Mesendoderm (in vitro differentiated cells): ENCODE results near the gene CYP24A1.
A peak's percentile ranks its signal among the peaks of the same experiment; 100 is the strongest.

Source experiments
- DNase-seq: peaks from one replicate; pipeline ENCODE4 v3.0.0; 2013
- H2AK5ac ChIP-seq: 2 replicates; pipeline ENCODE4 v1.6.1; 2013; ENCODE audit warnings: low read length, inconsistent platforms
- H2BK120ac ChIP-seq: 2 replicates; pipeline ENCODE4 v1.6.1; 2013; ENCODE audit warnings: low read depth, mild to moderate bottlenecking, low read length, moderate library complexity, mixed read lengths
- H2BK15ac ChIP-seq: replicated peaks from 2 replicates; pipeline ENCODE4 v1.6.1; 2013; ENCODE audit warnings: low read depth, mild to moderate bottlenecking, moderate library complexity
- H2BK5ac ChIP-seq: 2 replicates; pipeline ENCODE4 v1.6.1; 2013; ENCODE audit warnings: low read length, inconsistent platforms
- H3K18ac ChIP-seq: 2 replicates; pipeline ENCODE4 v1.6.1; 2013; ENCODE audit warnings: mild to moderate bottlenecking, low read length, mixed read lengths
- H3K23ac ChIP-seq: one replicate; pipeline ENCODE4 v1.6.1; 2013; ENCODE audit warnings: low read length
- H3K27ac ChIP-seq: 2 replicates; pipeline ENCODE4 v1.5.1; 2013; ENCODE audit warnings: low read depth, mild to moderate bottlenecking, inconsistent platforms, low read length, moderate library complexity
- H3K27me3 ChIP-seq: 2 replicates; pipeline ENCODE4 v1.6.1; 2013; ENCODE audit warnings: low read length, control low read depth, mild to moderate bottlenecking, inconsistent platforms; ENCODE audit not compliant: insufficient read depth, poor library complexity
- H3K36me3 ChIP-seq: 2 replicates; pipeline ENCODE4 v1.6.1; 2013; ENCODE audit warnings: low read length, inconsistent platforms; ENCODE audit not compliant: control insufficient read depth, insufficient read depth
- H3K4ac ChIP-seq: one replicate; pipeline ENCODE4 v1.6.1; 2013; ENCODE audit warnings: low read depth, mild to moderate bottlenecking, low read length, moderate library complexity
- H3K4me1 ChIP-seq: 2 replicates; pipeline ENCODE4 v1.6.1; 2013; ENCODE audit warnings: low read depth, low read length, inconsistent platforms; ENCODE audit not compliant: control insufficient read depth
- H3K4me2 ChIP-seq: 2 replicates; pipeline ENCODE4 v1.6.1; 2013; ENCODE audit warnings: low read length
- H3K4me3 ChIP-seq: 2 replicates; pipeline ENCODE4 v1.5.1; 2013; ENCODE audit warnings: mild to moderate bottlenecking, low read length
- H3K56ac ChIP-seq: one replicate; pipeline ENCODE4 v1.6.1; 2013; ENCODE audit warnings: low read length
- H3K79me1 ChIP-seq: 2 replicates; pipeline ENCODE4 v1.6.1; 2013; ENCODE audit warnings: low read length, inconsistent platforms
- H3K79me2 ChIP-seq: 2 replicates; pipeline ENCODE4 v1.6.1; 2013; ENCODE audit warnings: mild to moderate bottlenecking, low read length; ENCODE audit not compliant: control insufficient read depth, insufficient read depth
- H3K9ac ChIP-seq: 2 replicates; pipeline ENCODE4 v1.6.1; 2013; ENCODE audit warnings: low read length, inconsistent platforms
- H4K5ac ChIP-seq: one replicate; pipeline ENCODE4 v1.6.1; 2013; ENCODE audit warnings: low read length
- H4K8ac ChIP-seq: one replicate; pipeline ENCODE4 v1.6.1; 2013; ENCODE audit warnings: low read depth, mild to moderate bottlenecking, control low read depth, low read length, moderate library complexity
- WGBS: extraction: QIAGEN DNeasy Blood & Tissue Kit; methylation state at CpG from one replicate; pipeline ENCODE4 v1.1.7; 2013; ENCODE audit warnings: low lambda C conversion rate, missing lambda C conversion rate; ENCODE audit not compliant: insufficient coverage; ENCODE audit errors: extremely low coverage; 5-methylcytosine and 5-hydroxymethylcytosine counted together

The CYP24A1 gene

DNA sequence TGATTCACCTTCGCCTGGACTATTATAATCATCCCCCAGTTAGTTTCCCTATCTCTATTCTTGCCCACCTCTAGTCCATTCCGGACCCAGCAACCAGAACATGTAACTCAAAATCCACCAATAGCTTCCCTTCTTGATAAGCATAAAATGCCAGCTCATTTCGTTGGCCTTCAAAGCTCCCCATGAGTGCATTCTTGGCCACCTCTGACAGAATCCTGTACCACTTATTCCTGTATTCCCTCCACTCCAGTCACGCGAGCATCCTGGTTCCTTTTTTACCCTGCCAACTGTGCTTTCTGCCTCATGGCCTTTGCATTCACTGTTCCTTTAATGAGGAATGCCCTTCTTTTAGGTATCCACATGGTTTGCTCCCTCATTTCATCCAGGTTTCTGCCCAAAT lies 36.7 kb downstream of the CYP24A1 start:
- no peak overlapping the region for H2AK5ac ChIP-seq
- H2BK120ac ChIP-seq: no peak overlapping the region
- no peak overlapping the region for H3K27ac ChIP-seq
- WGBS: no CpG with 5 or more reads among the region's 5 CpGs
- H3K4ac ChIP-seq: no peak overlapping the region
- H4K8ac ChIP-seq: no peak overlapping the region
- DNase-seq: no peak
- no peak overlapping the region for H3K23ac ChIP-seq
- no peaks in the 10 kb centered on the region for H3K27me3 ChIP-seq
- H3K4me2 ChIP-seq: no peak overlapping the region
- H3K4me3 ChIP-seq: no peak overlapping the region
- H3K79me1 ChIP-seq: no peaks in the 10 kb centered on the region
- H3K79me2 ChIP-seq: no peaks in the 10 kb centered on the region
- H2BK15ac ChIP-seq: no peak overlapping the region
- H4K5ac ChIP-seq: no peak overlapping the region
- H3K9ac ChIP-seq: no peak overlapping the region
- H3K36me3 ChIP-seq: no peaks in the 10 kb centered on the region
- no peak overlapping the region for H3K18ac ChIP-seq
- H3K56ac ChIP-seq: no peak overlapping the region
- H2BK5ac ChIP-seq: no peak overlapping the region
- H3K4me1 ChIP-seq: no peaks in the 10 kb centered on the region

- no peak overlapping the region for H3K4me3 ChIP-seq
- H3K36me3 ChIP-seq: no peaks in the 10 kb centered on the region
- no peak overlapping the region for H3K18ac ChIP-seq
- H2AK5ac ChIP-seq: no peak overlapping the region
- no peaks in the 10 kb centered on the region for H3K27me3 ChIP-seq
- H3K4me1 ChIP-seq: no peaks in the 10 kb centered on the region
- no peak overlapping the region for H3K4ac ChIP-seq
- WGBS: no CpG with 5 or more reads among the region's 2 CpGs
- H2BK120ac ChIP-seq: no peak overlapping the region
- H3K23ac ChIP-seq: no peak overlapping the region
- H3K27ac ChIP-seq: no peak overlapping the region
- H4K8ac ChIP-seq: no peak overlapping the region
- H3K9ac ChIP-seq: no peak overlapping the region
- no peak overlapping the region for H2BK5ac ChIP-seq
- DNase-seq: no peak
- no peaks in the 10 kb centered on the region for H3K79me1 ChIP-seq
- no peaks in the 10 kb centered on the region for H3K79me2 ChIP-seq
- no peak overlapping the region for H3K56ac ChIP-seq
- no peak overlapping the region for H4K5ac ChIP-seq
- H3K4me2 ChIP-seq: no peak overlapping the region
- H2BK15ac ChIP-seq: no peak overlapping the region
These were observed 39.2 kb downstream of the CYP24A1 start for GRCh38 chr20:54134445-54135220.

- Histone ChIP-seq H3K79me1 (no peaks in the 10 kb centered on the region), H3K27me3 (no peaks in the 10 kb centered on the region), H2AK5ac (no peak overlapping the region), H3K23ac (no peak overlapping the region), H2BK120ac (no peak overlapping the region), H3K9ac (no peak overlapping the region), H3K27ac (no peak overlapping the region), H4K8ac (no peak overlapping the region), H2BK5ac (no peak overlapping the region), H3K4ac (no peak overlapping the region), H2BK15ac (no peak overlapping the region), H3K4me3 (no peak overlapping the region), H3K79me2 (no peaks in the 10 kb centered on the region), H3K18ac (no peak overlapping the region), H3K4me2 (no peak overlapping the region), H4K5ac (no peak overlapping the region), H3K4me1 (no peaks in the 10 kb centered on the region), H3K56ac (no peak overlapping the region), H3K36me3 (no peaks in the 10 kb centered on the region)
- DNase-seq: peak; percentile 26
- no CpG with 5 or more reads among the region's 6 CpGs for WGBS
These were observed 40.1 kb downstream of the CYP24A1 start for GRCh38 chr20:54133434-54134427.

DNA sequence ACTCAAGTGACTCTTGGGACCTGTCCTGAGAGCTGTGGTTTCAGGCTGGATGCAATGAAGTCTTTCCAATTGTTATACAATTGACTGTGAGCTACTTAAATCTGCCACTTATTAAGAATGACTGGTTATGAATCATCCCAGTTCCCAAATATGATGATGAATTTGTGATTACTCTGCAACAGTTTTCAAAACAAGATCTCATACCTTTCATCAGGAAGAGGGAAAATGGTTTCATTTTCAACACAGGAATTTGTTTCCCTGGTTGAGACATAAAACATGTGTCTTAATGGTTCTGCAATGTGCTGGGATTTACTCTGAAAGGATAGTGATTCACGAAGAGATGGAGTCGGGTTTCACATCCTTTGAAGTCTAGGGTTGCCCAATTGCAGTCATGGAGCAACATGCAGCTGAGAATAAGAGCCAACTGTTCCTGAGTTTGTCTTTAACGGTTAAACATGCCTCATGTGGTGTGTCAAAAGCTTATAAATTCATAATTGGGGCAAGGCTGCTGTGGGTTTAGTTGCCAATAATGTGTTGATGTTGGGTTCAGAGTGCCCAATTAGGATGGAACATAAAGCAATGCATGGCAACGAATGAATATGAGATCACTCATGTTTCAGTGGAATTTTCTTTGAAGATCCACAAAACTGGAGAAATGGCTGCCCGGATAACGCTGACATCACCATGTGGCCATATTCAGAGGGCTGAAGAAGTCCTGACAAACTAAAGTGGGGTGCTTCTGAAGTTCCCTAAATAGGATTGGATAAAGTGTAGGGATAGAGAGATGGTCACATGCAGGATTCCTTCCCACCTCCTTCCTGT lies 41.0 kb downstream of the CYP24A1 start:
- no peak overlapping the region for H4K5ac ChIP-seq
- H3K23ac ChIP-seq: no peak overlapping the region
- H2BK5ac ChIP-seq: no peak overlapping the region
- no peaks in the 10 kb centered on the region for H3K36me3 ChIP-seq
- H3K56ac ChIP-seq: no peak overlapping the region
- H3K9ac ChIP-seq: no peak overlapping the region
- H4K8ac ChIP-seq: no peak overlapping the region
- H3K4ac ChIP-seq: no peak overlapping the region
- no peaks in the 10 kb centered on the region for H3K79me1 ChIP-seq
- peak; percentile 82 for DNase-seq
- H3K27ac ChIP-seq: no peak overlapping the region
- no peak overlapping the region for H2BK15ac ChIP-seq
- H3K4me3 ChIP-seq: no peak overlapping the region
- no peaks in the 10 kb centered on the region for H3K79me2 ChIP-seq
- H3K4me2 ChIP-seq: no peak overlapping the region
- H3K18ac ChIP-seq: no peak overlapping the region
- WGBS: no CpG with 5 or more reads among the region's 6 CpGs
- H2AK5ac ChIP-seq: no peak overlapping the region
- H2BK120ac ChIP-seq: no peak overlapping the region
- no peaks in the 10 kb centered on the region for H3K4me1 ChIP-seq
- H3K27me3 ChIP-seq: no peaks in the 10 kb centered on the region

- Histone ChIP-seq H3K9ac (no peak overlapping the region), H2AK5ac (no peak overlapping the region), H2BK5ac (no peak overlapping the region), H4K8ac (no peak overlapping the region), H2BK120ac (no peak overlapping the region), H3K36me3 (no peaks in the 10 kb centered on the region), H3K56ac (no peak overlapping the region), H3K23ac (no peak overlapping the region), H3K4ac (no peak overlapping the region), H3K4me2 (no peak overlapping the region), H4K5ac (no peak overlapping the region), H3K18ac (no peak overlapping the region), H3K4me1 (no peaks in the 10 kb centered on the region), H3K27ac (no peak overlapping the region), H3K27me3 (no peaks in the 10 kb centered on the region), H3K4me3 (no peak overlapping the region), H2BK15ac (no peak overlapping the region), H3K79me2 (no peaks in the 10 kb centered on the region), H3K79me1 (no peaks in the 10 kb centered on the region)
- DNase-seq: no peak
- WGBS: no CpG with 5 or more reads among the region's 8 CpGs
These were observed 41.8 kb downstream of the CYP24A1 start for GRCh38 chr20:54131675-54132611.
